IPS-18a (cell line): ENCODE results near the gene COL24A1.
A peak's percentile ranks its signal among the peaks of the same experiment; 100 is the strongest.

ENCODE experiments used
- H3K27ac ChIP-seq: one replicate; pipeline ENCODE4 v1.5.1; 2013; ENCODE audit warnings: low read length
- H3K27me3 ChIP-seq: one replicate; pipeline ENCODE4 v1.6.1; 2013; ENCODE audit warnings: mild to moderate bottlenecking, low read length; ENCODE audit not compliant: control insufficient read depth, insufficient read depth
- H3K36me3 ChIP-seq: one replicate; pipeline ENCODE4 v1.6.1; 2013; ENCODE audit warnings: low read depth, low read length; ENCODE audit not compliant: control insufficient read depth
- H3K4me1 ChIP-seq: one replicate; pipeline ENCODE4 v1.6.1; 2013; ENCODE audit warnings: low read depth, low read length; ENCODE audit not compliant: control insufficient read depth
- H3K4me3 ChIP-seq: one replicate; pipeline ENCODE4 v1.5.1; 2013; ENCODE audit warnings: low read length
- H3K9ac ChIP-seq: one replicate; pipeline ENCODE4 v1.6.1; 2013; ENCODE audit warnings: mild to moderate bottlenecking, low read length, moderate library complexity
- H3K9me3 ChIP-seq: one replicate; pipeline ENCODE4 v1.6.1; 2013; ENCODE audit warnings: low read depth, low read length; ENCODE audit not compliant: control insufficient read depth

Gene COL24A1

GRCh38 chr1:86184426-86184825, 27.9 kb upstream of the COL24A1 start:
- Histone ChIP-seq H3K36me3 (no peaks in the 10 kb centered on the region), H3K27ac (no peak overlapping the region), H3K4me3 (no peak overlapping the region), H3K27me3 (no peaks in the 10 kb centered on the region), H3K4me1 (no peaks in the 10 kb centered on the region), H3K9me3 (no peaks in the 10 kb centered on the region), H3K9ac (no peak overlapping the region)

GRCh38 chr1:86183810-86184209, 27.2 kb upstream of the COL24A1 start:
- no peaks in the 10 kb centered on the region for H3K9me3 ChIP-seq
- no peaks in the 10 kb centered on the region for H3K4me1 ChIP-seq
- no peak overlapping the region for H3K4me3 ChIP-seq
- H3K9ac ChIP-seq: no peak overlapping the region
- no peaks in the 10 kb centered on the region for H3K27me3 ChIP-seq
- no peak overlapping the region for H3K27ac ChIP-seq
- no peaks in the 10 kb centered on the region for H3K36me3 ChIP-seq

- no peaks in the 10 kb centered on the region for H3K36me3 ChIP-seq
- no peaks in the 10 kb centered on the region for H3K4me1 ChIP-seq
- no peaks in the 10 kb centered on the region for H3K27me3 ChIP-seq
- H3K9me3 ChIP-seq: no peaks in the 10 kb centered on the region
- H3K27ac ChIP-seq: no peak overlapping the region
- no peak overlapping the region for H3K9ac ChIP-seq
- H3K4me3 ChIP-seq: no peak overlapping the region
Observed at GRCh38 chr1:86176226-86176625, 19.7 kb upstream of the COL24A1 start.

DNA sequence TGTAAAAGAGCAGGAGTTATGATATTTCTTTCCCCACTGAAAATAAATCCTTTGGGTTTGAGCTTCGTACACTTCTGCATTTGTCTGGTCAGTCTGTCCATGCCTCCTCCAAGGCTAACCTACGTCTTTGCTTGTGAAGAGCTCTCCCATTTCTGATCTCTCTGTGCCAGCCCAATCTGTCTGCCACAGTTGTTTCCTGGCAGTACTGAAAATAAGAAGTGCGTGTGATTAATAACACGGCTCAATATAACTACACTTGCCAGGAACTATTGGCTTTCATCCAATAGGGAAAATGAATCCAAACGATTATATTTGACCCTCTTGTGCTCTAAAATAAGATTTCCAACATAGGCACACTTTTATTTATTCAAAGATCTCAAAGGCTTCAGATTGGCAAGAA, 19.2 kb upstream of the COL24A1 start:
- Histone ChIP-seq H3K4me3 (no peak overlapping the region), H3K27ac (no peak overlapping the region), H3K36me3 (no peaks in the 10 kb centered on the region), H3K9me3 (no peaks in the 10 kb centered on the region), H3K27me3 (no peaks in the 10 kb centered on the region), H3K9ac (no peak overlapping the region), H3K4me1 (no peaks in the 10 kb centered on the region)

DNA sequence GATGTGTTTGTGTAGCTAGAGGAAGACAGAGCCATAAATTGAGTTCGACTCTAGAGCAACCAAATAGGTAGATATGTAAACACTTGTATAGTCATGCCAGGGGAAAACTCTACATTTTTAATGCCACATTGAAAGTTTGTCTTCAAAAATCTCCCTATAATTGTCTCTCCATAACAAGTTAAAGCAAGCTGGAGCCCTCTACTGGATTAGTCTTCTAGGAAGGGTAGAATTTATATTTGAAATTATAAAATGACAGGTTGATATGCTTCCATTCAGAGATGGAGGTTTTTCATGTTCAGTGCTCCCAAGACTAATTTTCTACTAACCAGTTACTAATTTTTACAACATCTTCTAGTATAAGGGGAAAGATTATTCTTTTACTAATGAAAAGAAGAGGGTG, 13.1 kb upstream of the COL24A1 start:
- Histone ChIP-seq H3K4me1 (no peaks in the 10 kb centered on the region), H3K9ac (no peak overlapping the region), H3K9me3 (no peaks in the 10 kb centered on the region), H3K36me3 (no peaks in the 10 kb centered on the region), H3K27me3 (no peaks in the 10 kb centered on the region), H3K4me3 (no peak overlapping the region), H3K27ac (no peak overlapping the region)

- peaks cover 27% of the 10 kb centered on the region for H3K27me3 ChIP-seq
- H3K27ac ChIP-seq: no peak overlapping the region
- H3K9ac ChIP-seq: no peak overlapping the region
- H3K4me3 ChIP-seq: no peak overlapping the region
- no peaks in the 10 kb centered on the region for H3K36me3 ChIP-seq
- H3K4me1 ChIP-seq: peaks cover 9% of the 10 kb centered on the region
- H3K9me3 ChIP-seq: no peaks in the 10 kb centered on the region
Observed at GRCh38 chr1:86159800-86160199, 3.2 kb upstream of the COL24A1 start.

DNA sequence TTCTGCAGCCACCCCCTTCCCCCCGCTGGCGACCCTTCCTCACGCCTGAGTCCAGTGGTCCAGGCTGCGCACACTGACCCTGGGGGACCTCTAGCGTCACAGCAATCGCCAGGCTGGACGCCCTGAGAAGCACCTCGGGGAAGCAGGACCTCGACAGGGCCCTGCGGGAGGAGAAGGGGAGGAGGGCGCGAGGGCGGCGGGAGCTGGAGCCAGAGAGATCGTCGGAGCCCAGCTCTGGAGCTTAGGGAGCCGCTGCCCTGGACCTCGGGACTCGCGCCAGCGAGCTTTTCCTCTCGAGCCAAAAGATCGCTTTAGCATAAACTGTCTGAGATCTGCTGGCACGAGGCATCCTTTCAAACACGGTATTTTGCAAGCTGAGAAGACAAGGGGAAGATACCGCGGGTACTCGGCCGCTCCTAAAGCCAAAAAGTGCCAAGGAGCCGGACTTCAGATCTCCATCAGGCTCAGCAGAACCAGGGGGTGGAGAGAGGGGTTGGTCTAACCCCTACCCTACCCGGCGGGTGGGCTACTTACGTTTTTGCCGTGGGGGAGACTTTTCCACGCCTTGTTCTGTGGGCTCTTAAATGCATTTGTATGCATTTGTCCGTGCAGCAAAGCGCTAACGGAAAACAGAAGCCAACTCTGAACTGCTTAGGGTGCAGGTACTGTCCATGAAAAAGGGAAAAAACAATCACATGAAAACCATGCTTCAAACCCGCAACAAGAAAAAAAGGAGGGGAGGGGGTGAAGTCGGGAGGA, 586 bp downstream of the COL24A1 start:
- H3K27me3 ChIP-seq: peaks cover 43% of the 10 kb centered on the region
- H3K4me1 ChIP-seq: peaks cover 9% of the 10 kb centered on the region
- no peaks in the 10 kb centered on the region for H3K9me3 ChIP-seq
- peak overlapping the region; percentile 27 for H3K9ac ChIP-seq
- H3K36me3 ChIP-seq: no peaks in the 10 kb centered on the region
- H3K27ac ChIP-seq: no peak overlapping the region
- H3K4me3 ChIP-seq: peak overlapping the region; percentile 68

DNA sequence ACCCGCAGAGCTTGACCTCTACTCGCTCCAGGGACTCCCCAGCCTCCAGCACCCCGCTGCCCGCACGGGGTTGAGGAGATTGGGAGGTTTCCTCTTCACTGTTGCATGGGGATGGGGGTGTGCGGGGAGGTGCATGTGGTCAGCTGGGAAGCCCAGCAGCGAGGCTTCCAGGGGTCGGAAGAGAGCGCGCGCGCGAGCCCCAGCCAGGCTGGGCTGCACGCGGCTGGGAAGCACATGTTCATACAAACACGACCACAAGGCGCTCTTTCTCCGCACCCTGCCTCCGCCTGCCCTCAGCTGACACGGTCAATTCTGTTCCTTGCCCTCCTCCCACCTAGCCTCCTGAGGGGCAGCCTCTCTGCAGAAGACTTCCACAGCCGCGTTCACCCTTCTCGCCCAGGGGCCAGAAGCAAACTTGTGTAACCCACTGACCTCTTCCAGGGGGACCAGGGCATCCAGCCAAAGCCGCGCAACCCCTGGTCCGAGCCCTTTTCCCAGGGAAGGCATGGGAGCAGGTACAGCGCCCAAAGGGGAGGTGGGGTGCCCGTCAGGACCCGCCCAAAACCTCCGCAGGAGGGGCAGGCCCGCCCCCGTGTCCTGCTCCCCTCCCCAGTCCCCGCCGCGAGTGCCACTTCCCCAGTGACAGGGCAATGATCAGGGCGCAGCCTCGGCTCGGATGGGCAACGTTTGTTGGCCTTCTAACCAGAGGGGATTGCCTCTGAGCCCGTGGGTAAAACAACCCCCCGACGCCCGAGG, 1.3 kb downstream of the COL24A1 start:
- Histone ChIP-seq H3K36me3 (no peaks in the 10 kb centered on the region), H3K27me3 (peaks cover 43% of the 10 kb centered on the region), H3K4me3 (peak overlapping the region; percentile 68), H3K9me3 (no peaks in the 10 kb centered on the region), H3K9ac (peak overlapping the region; percentile 19), H3K4me1 (peaks cover 9% of the 10 kb centered on the region), H3K27ac (no peak overlapping the region)

DNA sequence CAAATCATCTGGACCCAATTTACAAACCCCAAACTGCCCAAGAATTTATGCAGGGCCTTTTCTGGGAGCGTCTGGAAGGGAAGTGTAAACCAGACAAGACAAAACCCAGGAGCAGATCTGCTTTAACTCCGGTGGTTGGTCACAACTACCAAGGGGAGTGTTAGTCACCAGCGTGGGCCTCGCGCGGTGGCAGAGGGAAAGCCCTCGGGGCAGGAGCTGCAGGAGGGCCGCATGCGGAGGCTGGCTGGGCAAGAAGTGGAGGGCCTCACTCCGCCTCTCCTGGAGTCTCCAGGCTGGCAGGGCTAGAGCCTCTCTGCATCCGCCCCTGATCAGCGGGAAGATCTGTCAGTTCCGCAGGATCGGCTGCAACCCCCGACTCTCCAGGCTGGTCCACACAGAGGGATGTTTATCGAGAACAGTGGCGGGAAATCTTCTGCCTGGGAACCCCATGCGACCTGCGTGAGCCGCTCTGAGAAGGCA, 2.0 kb downstream of the COL24A1 start:
- Histone ChIP-seq H3K4me3 (peak overlapping the region; percentile 68), H3K27ac (no peak overlapping the region), H3K9ac (peak overlapping the region; percentile 19), H3K4me1 (peaks cover 9% of the 10 kb centered on the region), H3K27me3 (peaks cover 43% of the 10 kb centered on the region), H3K9me3 (no peaks in the 10 kb centered on the region), H3K36me3 (no peaks in the 10 kb centered on the region)

- Histone ChIP-seq H3K9me3 (no peaks in the 10 kb centered on the region), H3K27me3 (peaks cover 43% of the 10 kb centered on the region), H3K27ac (no peak overlapping the region), H3K4me1 (peaks cover 9% of the 10 kb centered on the region), H3K36me3 (no peaks in the 10 kb centered on the region), H3K4me3 (no peak overlapping the region), H3K9ac (no peak overlapping the region)
Observed at GRCh38 chr1:86153836-86154235, 2.7 kb downstream of the COL24A1 start.

DNA sequence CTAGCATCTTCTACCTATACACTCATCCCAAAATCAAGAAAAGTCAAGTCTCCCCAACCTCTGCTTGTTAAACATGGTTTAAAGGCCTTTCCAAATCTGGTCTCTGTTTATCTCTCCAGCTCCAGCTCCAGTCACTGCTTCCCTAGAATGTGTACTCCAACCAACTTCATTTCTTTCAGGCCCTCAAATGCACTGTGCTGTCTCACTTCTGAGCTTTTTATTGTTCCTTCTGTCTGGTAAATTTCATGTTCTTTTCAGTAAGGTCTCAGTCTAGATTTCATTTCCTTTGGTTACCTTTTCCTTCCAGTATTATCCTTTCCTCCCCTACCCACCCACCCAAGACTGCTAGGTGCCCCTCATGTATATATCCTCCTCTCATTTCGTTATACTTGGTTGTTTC, 3.7 kb downstream of the COL24A1 start:
- peaks cover 9% of the 10 kb centered on the region for H3K4me1 ChIP-seq
- H3K9ac ChIP-seq: no peak overlapping the region
- H3K9me3 ChIP-seq: no peaks in the 10 kb centered on the region
- no peak overlapping the region for H3K27ac ChIP-seq
- peaks cover 42% of the 10 kb centered on the region for H3K27me3 ChIP-seq
- H3K4me3 ChIP-seq: no peak overlapping the region
- H3K36me3 ChIP-seq: no peaks in the 10 kb centered on the region
